HepG2 (cell line): ENCODE measurements around the gene WDR27. TPM values are rescaled to one million over a fixed set of nuclear protein-coding genes. Genes with fewer than 3 reads are reported as not detected.

ENCODE experiments used
- DNMT3B ChIP-seq: conservative IDR thresholded peaks from 2 replicates; pipeline ENCODE4 v1.6.1; 2016; ENCODE audit warnings: missing biosample characterization, control low read depth
- NCOA2 ChIP-seq: sonication (generic); formaldehyde crosslinking; IDR thresholded peaks from 2 replicates; pipeline ENCODE4 v1.8.0; 2022; ENCODE audit warnings: inconsistent platforms
- STAT5B ChIP-seq: sonication (generic); formaldehyde crosslinking; IDR thresholded peaks from 2 replicates; pipeline ENCODE4 v1.4.0; 2020; ENCODE audit warnings: missing genetic modification reagents
- TARDBP ChIP-seq: sonication (generic); formaldehyde crosslinking; IDR thresholded peaks from 2 replicates; pipeline ENCODE4 v1.8.0; 2022; ENCODE audit warnings: mild to moderate bottlenecking, missing genetic modification reagents
- ZFX ChIP-seq: sonication (generic); formaldehyde crosslinking; IDR thresholded peaks from 2 replicates; pipeline ENCODE4 v1.4.0; 2020; ENCODE audit warnings: mild to moderate bottlenecking, low read depth, missing genetic modification reagents, moderate library complexity
- ZNF124 ChIP-seq: sonication (generic); formaldehyde crosslinking; IDR thresholded peaks from 2 replicates; pipeline ENCODE4 v1.4.0; 2020; ENCODE audit warnings: missing genetic modification reagents
- ZNF207 ChIP-seq: fragments of 450-650 bp; IDR thresholded peaks from 2 replicates; pipeline ENCODE4 v1.6.1; 2016; ENCODE audit warnings: antibody characterized with exemption, borderline replicate concordance
- ZNF282 ChIP-seq: fragments of 450-650 bp; IDR thresholded peaks from 2 replicates; pipeline ENCODE4 v1.6.1; 2018; ENCODE audit not compliant: partially characterized antibody
- ZNF296 ChIP-seq: sonication (generic); formaldehyde crosslinking; conservative IDR thresholded peaks from 2 replicates; pipeline ENCODE4 v1.5.0; 2020; ENCODE audit warnings: mild to moderate bottlenecking, missing genetic modification reagents
- ZNF335 ChIP-seq: sonication (generic); formaldehyde crosslinking; IDR thresholded peaks from 2 replicates; pipeline ENCODE4 v1.4.0; 2020; ENCODE audit warnings: missing genetic modification reagents
- ZNF569 ChIP-seq: sonication (generic); formaldehyde crosslinking; IDR thresholded peaks from 2 replicates; pipeline ENCODE4 v1.5.0; 2020; ENCODE audit warnings: mild to moderate bottlenecking, missing genetic modification reagents, moderate library complexity, borderline replicate concordance
- ZNF598 ChIP-seq: sonication (generic); formaldehyde crosslinking; IDR thresholded peaks from 2 replicates; pipeline ENCODE4 v1.5.1; 2020; ENCODE audit warnings: mild to moderate bottlenecking, missing genetic modification reagents, borderline replicate concordance
- ZNF709 ChIP-seq: sonication (generic); formaldehyde crosslinking; IDR thresholded peaks from 2 replicates; pipeline ENCODE4 v1.5.0; 2020; ENCODE audit warnings: mild to moderate bottlenecking, missing genetic modification reagents
- ZSCAN9 ChIP-seq: IDR thresholded peaks from 2 replicates; pipeline ENCODE4 v1.6.1; 2016; ENCODE audit warnings: borderline replicate concordance
- polyA plus RNA-seq, 8 experiments: library from polyadenylated mRNA; depleted of rRNA in 3 of 8; stranded (reverse) in 7 of 8; unstranded in 1 of 8; fragments of >200 nt; fragmentation: Illumina TruSeq in 4 of 8; extraction: Trizol in 4 of 8; gene quantifications; 2 replicates each; pipeline versions ENCODE4 v1.2.1 to v1.2.3, GENCODE V29; 2011 to 2016; ENCODE audit warnings: low read depth in 4 of 8, missing spikeins in 1 of 8, mixed read lengths in 1 of 8; ENCODE audit not compliant: insufficient read depth in 1 of 8
- total RNA-seq, 5 experiments: library from RNA; depleted of rRNA; stranded (reverse); fragments of >200 nt; fragmentation: Illumina TruSeq; extraction: Trizol; gene quantifications; 2 replicates each; pipeline ENCODE4 v1.2.3, GENCODE V29; 2016; ENCODE audit warnings: low read depth in 1 of 5
- TF ChIP-seq, protein P1 (sequence below): IDR thresholded peaks from 2 replicates; pipeline ENCODE4 v1.6.1; 2012; ENCODE audit warnings: low read length, improper control_type of control experiment
- TF ChIP-seq, protein P2 (sequence below): sonication (generic); formaldehyde crosslinking; IDR thresholded peaks from 2 replicates; pipeline ENCODE4 v1.8.1; 2023; ENCODE audit warnings: missing genetic modification reagents, mild to moderate bottlenecking, borderline replicate concordance
- TF ChIP-seq, protein P3 (sequence below): sonication (generic); formaldehyde crosslinking; IDR thresholded peaks from 2 replicates; pipeline ENCODE4 v1.4.0; 2020; ENCODE audit warnings: mild to moderate bottlenecking, low read depth, missing genetic modification reagents
- TF ChIP-seq, protein P4 (sequence below): sonication (generic); formaldehyde crosslinking; IDR thresholded peaks from 2 replicates; pipeline ENCODE4 v1.4.0; 2020; ENCODE audit warnings: missing genetic modification reagents, mild to moderate bottlenecking, borderline replicate concordance

Gene WDR27
- total and polyA plus RNA-seq, 2 of the 13 experiments (the other 11 are each of a cell fraction or from before 2014, with no cell fraction given): 34.1 to 80.3 TPM

DNA sequence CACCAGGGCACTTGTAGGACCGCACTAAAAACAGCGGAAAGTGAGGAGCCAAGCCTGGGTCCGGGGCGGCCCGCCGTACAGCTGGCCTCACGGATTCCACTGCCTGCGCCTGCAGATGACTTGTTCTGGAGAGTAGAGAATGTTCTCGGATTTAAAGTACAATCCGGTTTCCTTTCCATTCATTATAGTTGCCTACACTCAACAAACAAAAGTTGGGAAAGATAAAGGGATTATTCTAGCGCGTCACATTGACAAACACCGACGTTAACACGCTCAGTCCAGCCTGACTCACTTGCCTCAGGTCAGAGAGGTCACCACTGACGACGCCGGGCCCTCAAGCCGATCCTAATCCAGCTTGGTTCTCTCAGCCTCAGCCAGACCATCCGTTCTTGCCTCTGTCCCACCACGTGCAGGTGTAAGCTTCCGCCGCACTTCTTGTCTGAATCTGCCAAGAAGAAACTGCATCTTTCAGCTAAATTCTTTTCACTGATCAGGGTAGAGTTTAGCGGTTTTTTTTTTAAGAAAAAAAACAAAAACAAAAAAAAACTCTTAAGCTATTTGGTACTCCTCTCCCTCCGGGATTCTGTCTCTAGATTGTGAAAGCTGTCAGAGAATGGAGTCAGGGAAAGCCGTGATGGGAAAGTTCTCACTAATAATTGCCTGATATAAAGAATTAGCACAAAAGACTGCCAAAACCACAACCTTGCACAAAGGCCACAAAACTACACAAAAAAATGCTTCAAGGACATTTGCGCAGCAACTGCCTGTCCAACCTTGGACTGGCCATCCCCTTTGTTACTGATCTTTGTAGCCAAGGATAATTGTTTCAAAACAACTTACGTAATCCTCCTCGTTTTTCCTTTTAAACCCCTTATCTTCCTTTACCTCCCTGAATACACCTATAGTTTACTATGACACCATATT is 23.6 kb upstream of the WDR27 start (continued):
- no peak for TF ChIP-seq ZNF207
- TF ChIP-seq TARDBP: no peak
- TF ChIP-seq, protein P1, sequence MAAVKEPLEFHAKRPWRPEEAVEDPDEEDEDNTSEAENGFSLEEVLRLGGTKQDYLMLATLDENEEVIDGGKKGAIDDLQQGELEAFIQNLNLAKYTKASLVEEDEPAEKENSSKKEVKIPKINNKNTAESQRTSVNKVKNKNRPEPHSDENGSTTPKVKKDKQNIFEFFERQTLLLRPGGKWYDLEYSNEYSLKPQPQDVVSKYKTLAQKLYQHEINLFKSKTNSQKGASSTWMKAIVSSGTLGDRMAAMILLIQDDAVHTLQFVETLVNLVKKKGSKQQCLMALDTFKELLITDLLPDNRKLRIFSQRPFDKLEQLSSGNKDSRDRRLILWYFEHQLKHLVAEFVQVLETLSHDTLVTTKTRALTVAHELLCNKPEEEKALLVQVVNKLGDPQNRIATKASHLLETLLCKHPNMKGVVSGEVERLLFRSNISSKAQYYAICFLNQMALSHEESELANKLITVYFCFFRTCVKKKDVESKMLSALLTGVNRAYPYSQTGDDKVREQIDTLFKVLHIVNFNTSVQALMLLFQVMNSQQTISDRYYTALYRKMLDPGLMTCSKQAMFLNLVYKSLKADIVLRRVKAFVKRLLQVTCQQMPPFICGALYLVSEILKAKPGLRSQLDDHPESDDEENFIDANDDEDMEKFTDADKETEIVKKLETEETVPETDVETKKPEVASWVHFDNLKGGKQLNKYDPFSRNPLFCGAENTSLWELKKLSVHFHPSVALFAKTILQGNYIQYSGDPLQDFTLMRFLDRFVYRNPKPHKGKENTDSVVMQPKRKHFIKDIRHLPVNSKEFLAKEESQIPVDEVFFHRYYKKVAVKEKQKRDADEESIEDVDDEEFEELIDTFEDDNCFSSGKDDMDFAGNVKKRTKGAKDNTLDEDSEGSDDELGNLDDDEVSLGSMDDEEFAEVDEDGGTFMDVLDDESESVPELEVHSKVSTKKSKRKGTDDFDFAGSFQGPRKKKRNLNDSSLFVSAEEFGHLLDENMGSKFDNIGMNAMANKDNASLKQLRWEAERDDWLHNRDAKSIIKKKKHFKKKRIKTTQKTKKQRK: no peak
- TF ChIP-seq STAT5B (CRISPR knock-in tag): no peak; the same call in 1 of the 2 replicates
- peak; percentile 75; the same call in 1 of the 2 replicates for TF ChIP-seq ZNF569 (CRISPR knock-in tag)
- peak; percentile 31 for TF ChIP-seq DNMT3B
- TF ChIP-seq, protein P2, sequence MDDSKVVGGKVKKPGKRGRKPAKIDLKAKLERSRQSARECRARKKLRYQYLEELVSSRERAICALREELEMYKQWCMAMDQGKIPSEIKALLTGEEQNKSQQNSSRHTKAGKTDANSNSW (CRISPR knock-in tag): no peak
- TF ChIP-seq ZNF598: peak; percentile 17; the same call in 1 of the 2 replicates
- peak; percentile 75 for TF ChIP-seq ZSCAN9
- TF ChIP-seq ZFX (CRISPR knock-in tag): peak; percentile 64
- TF ChIP-seq ZNF709: peak; percentile 15
- peak; percentile 92 for TF ChIP-seq NCOA2
- TF ChIP-seq ZNF335 (CRISPR knock-in tag): peak; percentile 17; the same call in 1 of the 2 replicates
- TF ChIP-seq, protein P3, sequence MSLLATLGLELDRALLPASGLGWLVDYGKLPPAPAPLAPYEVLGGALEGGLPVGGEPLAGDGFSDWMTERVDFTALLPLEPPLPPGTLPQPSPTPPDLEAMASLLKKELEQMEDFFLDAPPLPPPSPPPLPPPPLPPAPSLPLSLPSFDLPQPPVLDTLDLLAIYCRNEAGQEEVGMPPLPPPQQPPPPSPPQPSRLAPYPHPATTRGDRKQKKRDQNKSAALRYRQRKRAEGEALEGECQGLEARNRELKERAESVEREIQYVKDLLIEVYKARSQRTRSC: no peak
- no peak; the same call in 1 of the 2 replicates for TF ChIP-seq ZNF296 (CRISPR knock-in tag)
- TF ChIP-seq ZNF282: no peak
- TF ChIP-seq, protein P4, sequence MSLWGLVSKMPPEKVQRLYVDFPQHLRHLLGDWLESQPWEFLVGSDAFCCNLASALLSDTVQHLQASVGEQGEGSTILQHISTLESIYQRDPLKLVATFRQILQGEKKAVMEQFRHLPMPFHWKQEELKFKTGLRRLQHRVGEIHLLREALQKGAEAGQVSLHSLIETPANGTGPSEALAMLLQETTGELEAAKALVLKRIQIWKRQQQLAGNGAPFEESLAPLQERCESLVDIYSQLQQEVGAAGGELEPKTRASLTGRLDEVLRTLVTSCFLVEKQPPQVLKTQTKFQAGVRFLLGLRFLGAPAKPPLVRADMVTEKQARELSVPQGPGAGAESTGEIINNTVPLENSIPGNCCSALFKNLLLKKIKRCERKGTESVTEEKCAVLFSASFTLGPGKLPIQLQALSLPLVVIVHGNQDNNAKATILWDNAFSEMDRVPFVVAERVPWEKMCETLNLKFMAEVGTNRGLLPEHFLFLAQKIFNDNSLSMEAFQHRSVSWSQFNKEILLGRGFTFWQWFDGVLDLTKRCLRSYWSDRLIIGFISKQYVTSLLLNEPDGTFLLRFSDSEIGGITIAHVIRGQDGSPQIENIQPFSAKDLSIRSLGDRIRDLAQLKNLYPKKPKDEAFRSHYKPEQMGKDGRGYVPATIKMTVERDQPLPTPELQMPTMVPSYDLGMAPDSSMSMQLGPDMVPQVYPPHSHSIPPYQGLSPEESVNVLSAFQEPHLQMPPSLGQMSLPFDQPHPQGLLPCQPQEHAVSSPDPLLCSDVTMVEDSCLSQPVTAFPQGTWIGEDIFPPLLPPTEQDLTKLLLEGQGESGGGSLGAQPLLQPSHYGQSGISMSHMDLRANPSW (CRISPR knock-in tag): 0 out of 2 replicates have a peak, but pooled peaks have one; percentile 19
- TF ChIP-seq ZNF124 (CRISPR knock-in tag): peak; percentile 68; the same call in 1 of the 2 replicates
